Gastrocnemius medialis (tissue), 4 donors: ENCODE measurements around the gene DROSHA. TPM values are rescaled to one million over a fixed set of nuclear protein-coding genes. Genes with fewer than 3 reads are reported as not detected.

Experiments used
- ATAC-seq, 2 donors: fragments of 150-250 bp; one replicate each; pipeline ENCODE4 v1.9.1; 2016
- DNase-seq, 2 donors: peaks; one replicate each; pipeline ENCODE4 v3.0.0-alpha.2; 2019
- H3K27ac ChIP-seq, 4 donors: fragments of 200-600 bp; sonication (generic); 1 replicate in 1 of 4; 2 replicates in 3 of 4; pipeline ENCODE4 v1.5.1; 2016 to 2018; ENCODE audit warnings: mild to moderate bottlenecking in 2 of 4, moderate library complexity in 1 of 4
- H3K27me3 ChIP-seq, 3 donors: fragments of 200-600 bp; sonication (generic) in 2 of 3; 1 replicate in 1 of 3; 2 replicates in 2 of 3; pipeline versions ENCODE4 v1.5.1 to v1.6.0; 2016 to 2019; ENCODE audit warnings: mild to moderate bottlenecking in 1 of 3, moderate library complexity in 1 of 3
- H3K36me3 ChIP-seq, 2 donors: fragments of 200-600 bp; sonication (generic) in 1 of 2; one replicate each; pipeline ENCODE4 v1.5.1; 2017 to 2018
- H3K4me1 ChIP-seq, 2 donors: fragments of 200-600 bp; sonication (generic) in 1 of 2; one replicate each; pipeline ENCODE4 v1.5.1; 2016 to 2017; ENCODE audit warnings: mild to moderate bottlenecking in 2 of 2
- H3K4me3 ChIP-seq, 4 donors: fragments of 200-600 bp; sonication (generic) in 3 of 4; 1 replicate in 1 of 4; 2 replicates in 3 of 4; pipeline ENCODE4 v1.5.1; 2016 to 2019; ENCODE audit warnings: mild to moderate bottlenecking in 2 of 4
- H3K9me3 ChIP-seq, 3 donors: fragments of 200-600 bp; sonication (generic) in 2 of 3; 1 replicate in 1 of 3; 2 replicates in 2 of 3; pipeline ENCODE4 v1.5.1; 2016 to 2019
- CTCF ChIP-seq, 5 experiments: fragments of 450-650 bp in 3 of 5; fragments of 200-600 bp in 2 of 5; sonication (generic) in 2 of 5; IDR thresholded peaks in 4 of 5; conservative IDR thresholded peaks in 1 of 5; 1 replicate in 4 of 5; 2 replicates in 1 of 5; pipeline ENCODE4 v1.5.1; 2016 to 2019; ENCODE audit warnings: antibody characterized with exemption in 5 of 5, mild to moderate bottlenecking in 3 of 5, moderate library complexity in 3 of 5
- POLR2A ChIP-seq, 2 donors: fragments of 450-650 bp; IDR thresholded peaks; one replicate each; pipeline ENCODE4 v1.6.1; 2017; ENCODE audit warnings: antibody characterized with exemption in 2 of 2, mild to moderate bottlenecking in 2 of 2, moderate library complexity in 2 of 2
- in situ Hi-C, 4 donors: fragments of 200-750 bp; cut with MboI; loops; one replicate each; pipeline versions ENCODE4 v1.15.0 to v1.8.0; 2017; ENCODE audit warnings: low sequenced_read_pairs in 4 of 4
- intact Hi-C: fragments of 100-400 bp; cut with DNase I; formaldehyde crosslinking; loops from one replicate; pipeline ENCODE4 v1.15.1; 2023; ENCODE audit warnings: low total_unique reads
- total RNA-seq, 4 donors: library from RNA; depleted of rRNA; stranded (reverse); fragments of >200 nt; gene quantifications; one replicate each; pipeline versions ENCODE4 v1.1.0 to v1.2.3, GENCODE V29; 2016

DROSHA gene
- total RNA-seq, result 10 to 100 TPM in 3 of 4 donors, 1 to 10 TPM in 1; 9.2 to 28.8 (median 28.4) TPM

- no peaks in the 10 kb centered on the region for H3K9me3 ChIP-seq
- peak within 1 kb of the TSS; percentile 66 to 92 (median 90) for H3K27ac ChIP-seq
- H3K36me3 ChIP-seq, result peaks cover 0 to 54% of the 10 kb centered on the region in 2 donors
- in situ Hi-C loops, result loop anchor here in 3 of 4 donors (25.0 kb wide), 3 partner anchors 855 to 1905 kb away; partner anchors contain the start of genes SUB1 (in 1 of the 3) and TARS1 (in 1 of the 3)
- TF ChIP-seq CTCF (IDR thresholded peaks at IDR 0.05 in 4 of 5, conservative IDR thresholded peaks at IDR 0.05 in 1 of 5) (peak in 2 of 5 experiments; percentile 12), POLR2A (IDR thresholded peaks at IDR 0.05) (peak; percentile 64 to 76)
- H3K27me3 ChIP-seq, result no peaks in the 10 kb centered on the region
- DNase-seq (peak; percentile 95), ATAC-seq (peak; percentile 99 to 100)
- H3K4me1 ChIP-seq, result peaks cover 21 to 34% of the 10 kb centered on the region in 2 donors
- intact Hi-C loops, result loop anchor here (2.0 to 5.0 kb wide), 3 partner anchors 560 to 1055 kb away; partner anchors contain the start of genes GOLPH3 and SUB1
- H3K4me3 ChIP-seq, result peak within 1 kb of the TSS; percentile 76 to 97 (median 86)
These were observed at the start of gene DROSHA, which contains the start of gene C5orf22 for GRCh38 chr5:31531888-31532547. TSS of gene DROSHA (minus strand) at chr5:31532093. CDS start at chr5:31529059, 3,034 bp downstream. TSS of gene C5orf22 (plus strand) at chr5:31532301. CDS start at chr5:31532393, 92 bp downstream.

GRCh38 chr5:31579558-31579957, 47.7 kb upstream of the DROSHA start:
- Histone ChIP-seq H3K9me3 (no peaks in the 10 kb centered on the region), H3K4me1 (no peaks in the 10 kb centered on the region), H3K4me3 (no peak overlapping the region), H3K27ac (no peak overlapping the region), H3K27me3 (peaks cover 0 to 2% (median 0%) of the 10 kb centered on the region in 3 donors), H3K36me3 (no peaks in the 10 kb centered on the region)
- TF ChIP-seq POLR2A (IDR thresholded peaks at IDR 0.05) (no peak), CTCF (IDR thresholded peaks at IDR 0.05 in 4 of 5, conservative IDR thresholded peaks at IDR 0.05 in 1 of 5) (no peak)
- no peak for DNase-seq
- intact Hi-C loops, result no loop called here
- no peak for ATAC-seq
- in situ Hi-C loops, result loop anchor here in 3 of 4 donors (25.0 kb wide), 2 partner anchors 233 to 508 kb away; no protein-coding TSS in a partner anchor

GRCh38 chr5:31577438-31577837, 45.5 kb upstream of the DROSHA start:
- DNase-seq (no peak), ATAC-seq (no peak)
- no peaks in the 10 kb centered on the region for H3K4me1 ChIP-seq
- H3K36me3 ChIP-seq, result no peaks in the 10 kb centered on the region
- TF ChIP-seq CTCF (IDR thresholded peaks at IDR 0.05 in 4 of 5, conservative IDR thresholded peaks at IDR 0.05 in 1 of 5), result no peak
- no peak for TF ChIP-seq POLR2A (IDR thresholded peaks at IDR 0.05)
- intact Hi-C loops, result no loop called here
- in situ Hi-C loops, result loop anchor here in 3 of 4 donors (25.0 kb wide), 2 partner anchors 235 to 510 kb away; no protein-coding TSS in a partner anchor
- H3K9me3 ChIP-seq, result no peaks in the 10 kb centered on the region
- no peak overlapping the region for H3K27ac ChIP-seq
- no peak overlapping the region for H3K4me3 ChIP-seq
- H3K27me3 ChIP-seq, result no peaks in the 10 kb centered on the region

- no peak overlapping the region for H3K4me3 ChIP-seq
- DNase-seq, result no peak
- ATAC-seq, result no peak
- H3K9me3 ChIP-seq, result no peaks in the 10 kb centered on the region
- H3K27me3 ChIP-seq, result no peaks in the 10 kb centered on the region
- H3K27ac ChIP-seq, result no peak overlapping the region
- intact Hi-C loops (no loop called here), in situ Hi-C loops (loop anchor here in 3 of 4 donors (25.0 kb wide), 2 partner anchors 238 to 513 kb away; no protein-coding TSS in a partner anchor)
- TF ChIP-seq POLR2A (IDR thresholded peaks at IDR 0.05) (no peak), CTCF (IDR thresholded peaks at IDR 0.05 in 4 of 5, conservative IDR thresholded peaks at IDR 0.05 in 1 of 5) (no peak)
- H3K36me3 ChIP-seq, result no peaks in the 10 kb centered on the region
- no peaks in the 10 kb centered on the region for H3K4me1 ChIP-seq
These were observed 42.9 kb upstream of the DROSHA start for GRCh38 chr5:31574772-31575171.
